Measurements from ENCODE around the gene ARHGAP26.

GRCh38 chr5:142794537-142794936, 24.4 kb downstream of the ARHGAP26 start:
- TF ChIP-seq CTCF (IDR thresholded peaks at IDR 0.05) (no peak), POLR2A (IDR thresholded peaks at IDR 0.05) (no peak)

Measured in sigmoid colon (tissue), 3 donors.